HG02840 (cell line): Measurements from ENCODE around the gene DDOST.
"Not testable (repeated sequence)": the region's sequence is repeated elsewhere in the genome, so short reads cannot be mapped to it uniquely, and the experiment has no call there.

Experiments
- ATAC-seq: cut with Tn5 transposase; IDR thresholded peaks from one replicate; pipeline ENCODE4 v1.9.1; 2021; ENCODE audit warnings: mild to moderate bottlenecking, moderate library complexity, moderate number of reproducible peaks; ENCODE audit not compliant: unreplicated experiment, low FRiP score

Gene DDOST

DNA sequence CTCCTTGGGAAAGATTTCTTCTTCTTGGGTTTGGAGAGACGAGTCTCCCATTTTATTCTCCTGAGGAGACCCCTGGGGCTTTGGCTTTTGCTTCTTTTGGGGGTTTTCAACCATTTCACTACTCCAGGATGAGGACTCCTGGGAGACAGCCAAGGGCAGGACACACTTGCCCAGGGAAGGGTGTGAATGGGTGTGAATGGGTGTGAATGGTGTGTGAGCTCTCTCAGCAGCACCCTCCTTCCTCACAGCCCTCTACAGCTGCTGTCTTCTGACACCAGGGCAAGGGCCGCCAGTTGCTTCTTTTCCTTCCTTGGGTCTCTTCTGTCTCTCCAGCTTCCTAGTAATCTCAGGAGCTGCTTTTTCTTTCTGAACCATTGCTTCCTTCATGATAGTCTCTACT, 32.5 kb upstream of the DDOST start:
- ATAC-seq, result no peak

DNA sequence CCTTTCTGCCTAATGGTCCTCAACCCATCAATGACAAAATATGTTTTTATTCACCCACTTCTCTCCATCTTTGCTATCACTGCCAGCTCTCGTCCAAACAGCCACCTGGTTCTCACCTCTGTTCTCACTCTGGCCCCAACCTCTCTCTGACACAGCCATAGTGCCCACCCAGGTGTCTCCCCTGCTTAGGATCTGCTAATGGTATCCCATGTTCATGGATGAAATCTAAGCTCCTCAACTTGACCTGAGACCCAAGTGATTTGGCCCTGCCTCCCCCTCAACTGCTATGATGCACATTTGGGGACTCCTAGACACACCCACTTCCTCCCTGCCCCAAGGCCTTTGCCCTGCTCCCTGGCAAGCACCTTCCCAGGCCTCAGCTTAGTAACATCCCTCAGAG, 30.7 kb upstream of the DDOST start:
- ATAC-seq, result no peak

- ATAC-seq, result no peak
These were observed 28.5 kb upstream of the DDOST start for GRCh38 chr1:20689645-20690056.

DNA sequence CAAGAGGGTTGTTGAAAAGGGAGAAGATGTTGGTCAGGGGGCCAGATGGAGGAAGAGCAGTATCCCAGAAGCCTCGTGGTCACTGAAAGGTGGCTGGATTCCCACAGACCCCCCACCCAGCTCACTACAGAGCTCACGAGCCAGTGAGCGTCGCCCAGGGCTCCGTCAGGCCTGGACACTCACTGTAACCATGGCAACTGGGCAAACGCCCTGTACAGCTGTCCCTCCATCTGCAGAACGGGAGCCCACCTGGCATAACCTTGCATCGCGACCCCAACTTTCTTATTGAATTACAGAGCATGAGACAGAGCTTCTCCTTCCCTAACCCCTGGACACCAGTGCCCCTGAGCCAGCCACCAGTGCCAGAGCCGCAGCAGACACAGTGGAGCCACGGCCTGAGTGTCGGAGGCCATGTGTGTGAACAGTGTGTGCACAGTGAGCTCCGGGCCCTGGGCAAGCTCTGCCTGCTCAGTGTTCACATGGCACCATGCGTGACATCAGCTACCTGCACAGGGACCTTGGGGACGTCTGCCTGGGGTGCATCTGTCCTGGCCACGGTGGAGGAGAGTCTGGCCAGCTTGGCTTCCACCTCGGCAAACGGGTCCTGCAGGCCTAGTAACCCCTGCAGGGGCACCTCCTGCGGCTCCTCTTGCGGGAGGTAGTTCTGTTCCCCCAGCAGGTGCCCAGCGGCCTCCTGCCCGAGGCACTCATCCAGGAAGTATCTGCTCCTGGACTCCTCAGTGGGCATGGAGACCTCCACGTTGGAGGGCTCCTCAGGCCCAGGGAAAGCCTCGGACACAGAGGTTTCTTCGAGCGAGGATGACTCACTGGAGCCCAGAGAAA, 25.9 kb upstream of the DDOST start:
- no peak for ATAC-seq

DNA sequence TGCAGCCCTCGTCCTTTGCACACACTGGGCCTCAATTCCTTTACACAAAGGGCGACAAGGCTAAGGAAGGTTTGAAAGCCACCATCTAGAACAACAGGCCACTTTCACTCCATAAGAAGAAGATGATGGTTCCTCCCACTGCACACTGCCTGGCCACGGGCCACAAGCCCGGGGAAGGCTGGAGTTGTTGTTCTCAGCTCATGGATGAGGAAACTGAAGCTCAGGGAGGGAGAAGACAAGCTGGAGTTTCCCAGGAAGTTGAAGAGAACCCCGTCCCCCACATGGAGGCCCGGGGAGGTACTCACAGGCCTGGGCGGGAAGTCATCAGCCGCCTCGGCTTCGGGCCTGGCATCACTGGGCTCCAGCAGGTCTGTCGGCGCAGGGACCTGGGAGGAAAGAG, 24.6 kb upstream of the DDOST start:
- no peak for ATAC-seq

- no peak for ATAC-seq
These were observed 24.0 kb upstream of the DDOST start for GRCh38 chr1:20685099-20685662.

DNA sequence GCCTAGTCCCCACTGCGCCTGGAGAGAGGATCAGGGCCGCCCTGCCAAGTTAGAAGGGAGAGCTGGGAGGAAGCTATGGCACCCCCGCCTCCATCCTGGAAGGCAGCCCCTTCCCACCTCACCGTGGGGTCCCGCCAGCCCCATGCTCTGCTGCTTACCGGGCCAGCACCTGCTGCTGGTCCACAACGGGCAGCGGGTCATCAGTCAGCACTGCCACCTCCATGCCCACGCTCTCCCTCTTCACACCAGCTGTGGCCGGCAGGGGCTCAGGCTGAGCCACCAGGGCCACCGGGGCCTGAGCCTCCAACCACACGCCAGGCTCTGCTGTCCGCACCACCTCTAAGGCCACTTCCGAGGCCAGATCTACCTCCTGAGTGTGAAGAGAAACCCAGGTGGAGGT, 23.5 kb upstream of the DDOST start:
- ATAC-seq, result no peak

- no peak for ATAC-seq
These were observed 23.0 kb upstream of the DDOST start for GRCh38 chr1:20684050-20684620.

GRCh38 chr1:20683614-20684013, 22.4 kb upstream of the DDOST start:
- no peak for ATAC-seq

GRCh38 chr1:20682571-20683236, 21.5 kb upstream of the DDOST start:
- ATAC-seq, result no peak

DNA sequence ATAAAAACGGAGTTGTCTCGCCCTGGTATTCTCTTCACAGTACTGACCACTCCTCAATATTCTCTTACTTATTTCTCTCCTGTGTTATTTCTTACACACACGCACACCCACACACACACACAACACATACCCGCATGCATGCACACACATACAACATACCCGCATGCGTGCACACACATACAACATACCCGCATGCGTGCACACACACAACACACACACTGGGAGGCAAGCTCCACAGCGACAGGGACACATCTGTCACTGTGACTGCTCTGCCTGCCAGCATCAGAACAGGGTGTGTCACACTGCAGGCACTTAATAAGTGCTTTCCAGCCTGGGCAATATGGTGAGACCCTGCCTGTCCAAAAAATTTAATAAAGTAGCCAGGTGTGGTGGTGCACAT, 20.8 kb upstream of the DDOST start:
- ATAC-seq, result no peak

GRCh38 chr1:20680269-20680668, 19.1 kb upstream of the DDOST start:
- ATAC-seq, result no peak

DNA sequence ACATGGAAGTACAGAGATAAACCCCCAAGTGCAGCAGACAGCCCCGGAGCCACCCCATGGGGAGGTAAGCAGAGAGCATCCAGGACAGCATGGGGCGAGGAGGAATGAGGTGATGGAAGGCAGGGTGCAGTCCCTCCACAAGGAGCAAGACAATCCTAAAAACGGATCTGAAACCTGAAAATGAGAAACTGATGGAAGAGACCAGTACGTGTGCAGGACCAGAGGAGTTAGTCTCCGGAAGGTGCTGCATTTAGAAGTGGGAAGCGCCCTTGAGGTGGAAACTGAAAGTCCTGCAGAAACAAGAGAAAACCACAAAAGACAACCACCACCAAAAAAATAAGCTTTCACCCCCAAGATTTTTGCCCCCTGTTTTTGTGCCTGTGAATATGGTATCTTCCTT, 17.4 kb upstream of the DDOST start:
- ATAC-seq, result no peak

GRCh38 chr1:20673626-20674025, 12.5 kb upstream of the DDOST start:
- not testable (repeated sequence) for ATAC-seq

DNA sequence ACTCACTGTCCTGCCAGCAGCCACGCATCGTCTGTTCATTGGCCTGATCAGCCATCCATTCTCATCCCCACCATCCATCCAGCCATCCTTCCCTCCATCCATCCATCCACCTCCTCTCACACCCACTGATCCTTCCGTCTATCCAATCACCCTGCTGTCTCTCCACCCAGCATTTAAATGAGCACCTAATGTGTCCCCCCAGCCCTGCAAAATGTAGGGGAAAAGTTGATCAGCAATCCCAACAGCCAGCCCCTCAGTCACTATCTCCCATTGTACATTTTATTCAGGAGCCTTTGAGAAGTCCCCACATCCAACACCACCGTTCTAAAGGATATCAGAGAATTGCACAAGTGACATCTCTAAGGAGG, 11.1 kb upstream of the DDOST start:
- ATAC-seq, result no peak

GRCh38 chr1:20670936-20671335, 9.8 kb upstream of the DDOST start:
- ATAC-seq, result no peak

DNA sequence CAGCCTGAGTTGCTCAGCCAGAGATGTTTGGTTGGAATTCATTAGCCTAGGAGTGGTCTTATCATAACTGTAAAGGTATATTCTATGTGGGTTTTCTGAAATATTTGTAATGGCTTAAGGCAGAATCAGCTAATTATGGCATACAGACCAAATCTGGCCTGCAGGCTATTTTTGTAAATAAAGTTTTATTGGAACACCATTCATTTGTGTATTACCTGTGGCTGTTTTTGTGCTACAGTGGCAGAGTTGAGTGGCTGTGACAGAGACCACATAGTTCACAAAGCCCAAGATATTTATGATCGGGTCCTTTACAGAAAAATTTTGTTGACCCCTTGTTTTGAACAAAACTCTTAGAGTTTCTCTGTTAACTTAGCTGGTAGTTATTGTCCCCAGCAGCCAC, 7.4 kb upstream of the DDOST start:
- no peak for ATAC-seq

GRCh38 chr1:20666804-20667203, 5.6 kb upstream of the DDOST start:
- ATAC-seq, result no peak

DNA sequence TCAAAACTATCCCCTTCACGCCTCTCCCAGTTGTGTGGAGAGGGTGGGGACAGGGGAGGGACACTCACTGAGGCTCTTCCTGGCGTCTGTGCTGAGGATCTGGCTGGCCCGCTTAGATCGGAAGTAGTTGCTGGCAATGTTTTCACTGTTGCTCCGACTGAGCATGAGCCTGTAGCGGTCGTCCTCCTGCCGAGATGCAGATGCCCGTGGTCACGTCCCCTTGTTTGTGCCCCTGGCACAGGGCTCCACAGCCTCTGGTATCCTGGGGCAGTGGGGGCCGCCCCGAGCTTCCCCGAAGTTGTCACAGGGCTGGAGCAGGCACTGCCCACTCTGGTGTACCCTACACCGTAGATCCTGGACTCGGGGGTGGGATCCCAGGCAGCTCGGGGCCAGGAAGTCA, 5.0 kb upstream of the DDOST start:
- ATAC-seq, result no peak

- ATAC-seq, result no peak
These were observed 4.6 kb upstream of the DDOST start for GRCh38 chr1:20665726-20666125.

DNA sequence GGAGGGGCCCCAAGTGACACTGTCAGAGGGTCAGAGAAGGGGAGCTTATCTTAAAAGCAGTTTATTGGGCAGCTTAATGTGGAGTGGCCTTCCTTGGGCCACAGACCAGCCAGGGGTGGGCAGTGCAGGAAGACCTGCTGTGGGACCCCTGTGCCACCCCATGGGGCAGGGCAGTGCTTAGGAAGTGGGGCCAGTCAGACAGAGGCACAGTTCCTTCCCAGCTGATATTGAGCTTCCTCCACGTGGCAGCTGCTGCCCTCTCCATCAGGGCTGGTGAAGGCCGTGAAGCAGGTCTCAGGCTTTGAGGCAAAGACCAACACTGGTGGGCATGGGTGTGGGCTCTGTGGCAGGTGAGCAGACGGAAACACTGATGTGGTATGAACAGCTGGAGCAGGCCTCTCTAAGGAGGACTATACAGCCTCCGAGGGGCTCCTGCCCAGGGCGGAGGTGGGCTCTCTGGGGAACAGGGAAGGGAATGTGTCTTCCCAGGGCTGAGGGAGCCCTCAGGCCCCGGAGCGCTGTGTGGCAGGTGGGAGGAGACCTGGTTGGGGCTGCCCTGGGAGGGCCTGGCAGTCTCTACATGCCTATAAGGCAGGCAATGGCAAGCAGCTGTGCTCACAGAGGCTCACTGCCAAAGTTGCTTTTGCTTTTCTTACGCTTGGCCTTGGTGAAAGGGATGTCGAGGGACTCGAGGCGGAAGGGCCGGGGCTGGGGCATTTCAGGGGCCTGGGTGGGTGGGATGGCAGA, 3.0 kb upstream of the DDOST start:
- ATAC-seq, result no peak
